Measurements from ENCODE around the gene E2F8. TPM values are rescaled to one million over a fixed set of nuclear protein-coding genes. Genes with fewer than 3 reads are reported as not detected.
A peak's percentile ranks its signal among the peaks of the same experiment; 100 is the strongest.

Gene E2F8
- total and polyA plus RNA-seq, 9 of the 15 experiments (the other 6 are each of a cell fraction or from before 2014, with no cell fraction given), result 6.9 to 23.6 (median 12.1) TPM

DNA sequence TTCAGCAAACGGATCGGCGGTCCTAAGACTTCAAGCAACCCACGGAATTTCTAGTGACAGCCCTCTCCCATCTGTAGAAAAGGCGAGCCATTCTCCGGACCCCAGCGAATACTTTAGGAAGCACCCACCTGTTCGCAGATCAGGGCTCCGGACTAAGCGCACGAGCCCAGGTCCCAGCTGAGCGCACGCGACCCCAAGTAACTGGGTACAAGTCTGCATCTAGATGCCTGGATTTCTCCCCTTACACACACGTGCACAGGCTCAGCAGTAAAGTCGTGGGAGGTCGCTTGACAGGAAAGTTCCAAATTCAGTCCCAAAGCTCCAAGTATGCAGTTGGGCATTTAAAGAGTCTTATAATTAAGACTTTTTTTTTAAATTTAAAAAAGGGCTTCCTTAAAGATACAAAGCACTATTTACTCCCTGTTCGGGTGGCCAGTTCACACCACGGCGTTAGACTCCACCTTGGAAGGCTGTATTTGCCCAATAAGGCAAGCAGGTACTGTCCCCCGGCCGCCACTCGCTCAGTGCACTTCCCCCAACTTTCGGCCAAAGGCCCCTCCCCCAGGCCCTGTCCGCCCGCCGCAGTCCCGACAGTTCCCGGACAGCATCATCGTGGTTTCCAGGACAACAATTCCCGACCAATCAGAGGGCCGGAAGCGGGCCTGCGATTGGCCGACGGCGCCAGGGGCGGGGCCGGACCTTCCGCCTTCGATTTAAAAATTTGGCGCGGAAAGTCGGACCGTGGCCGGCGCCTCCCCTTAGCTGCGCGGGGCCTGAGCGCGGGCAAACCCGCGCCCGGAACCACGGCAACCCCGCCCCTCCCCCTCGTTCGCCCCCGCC, at the start of gene E2F8 (continued):
- TF ChIP-seq SMC3 (conservative IDR thresholded peaks at IDR 0.05; ENCODE audit: insufficient read depth, low read depth, low read length) (no peak), MIER1 (IDR thresholded peaks at IDR 0.05; ENCODE audit: low read depth) (0 out of 2 replicates have a peak, but pooled peaks have one; percentile 28), HCFC1 (IDR thresholded peaks at IDR 0.05; ENCODE audit: low read depth, low read length) (peak; percentile 42), ZKSCAN8 (CRISPR knock-in tag; IDR thresholded peaks at IDR 0.05) (no peak), ZNF384 (IDR thresholded peaks at IDR 0.05; ENCODE audit: low read depth, low read length) (no peak), NFXL1 (CRISPR knock-in tag; IDR thresholded peaks at IDR 0.05) (no peak), KDM2B (CRISPR knock-in tag; IDR thresholded peaks at IDR 0.05) (no peak), CSDE1 (IDR thresholded peaks at IDR 0.05) (peak in 1 of 2 experiments; percentile 63; a peak in 1 of 4 replicates), KLF6 (CRISPR knock-in tag; IDR thresholded peaks at IDR 0.05; ENCODE audit: borderline replicate concordance) (no peak; the same call in 1 of the 2 replicates), TAF1 (IDR thresholded peaks at IDR 0.05; ENCODE audit: control insufficient read depth, extremely low read depth, insufficient read depth, low read length, severe bottlenecking) (peak; percentile 80), L3MBTL2 (IDR thresholded peaks at IDR 0.05) (peak; percentile 50; the same call in 1 of the 2 replicates), ZNF143 (CRISPR knock-in tag; IDR thresholded peaks at IDR 0.05) (no peak)
- TF ChIP-seq, protein P1, sequence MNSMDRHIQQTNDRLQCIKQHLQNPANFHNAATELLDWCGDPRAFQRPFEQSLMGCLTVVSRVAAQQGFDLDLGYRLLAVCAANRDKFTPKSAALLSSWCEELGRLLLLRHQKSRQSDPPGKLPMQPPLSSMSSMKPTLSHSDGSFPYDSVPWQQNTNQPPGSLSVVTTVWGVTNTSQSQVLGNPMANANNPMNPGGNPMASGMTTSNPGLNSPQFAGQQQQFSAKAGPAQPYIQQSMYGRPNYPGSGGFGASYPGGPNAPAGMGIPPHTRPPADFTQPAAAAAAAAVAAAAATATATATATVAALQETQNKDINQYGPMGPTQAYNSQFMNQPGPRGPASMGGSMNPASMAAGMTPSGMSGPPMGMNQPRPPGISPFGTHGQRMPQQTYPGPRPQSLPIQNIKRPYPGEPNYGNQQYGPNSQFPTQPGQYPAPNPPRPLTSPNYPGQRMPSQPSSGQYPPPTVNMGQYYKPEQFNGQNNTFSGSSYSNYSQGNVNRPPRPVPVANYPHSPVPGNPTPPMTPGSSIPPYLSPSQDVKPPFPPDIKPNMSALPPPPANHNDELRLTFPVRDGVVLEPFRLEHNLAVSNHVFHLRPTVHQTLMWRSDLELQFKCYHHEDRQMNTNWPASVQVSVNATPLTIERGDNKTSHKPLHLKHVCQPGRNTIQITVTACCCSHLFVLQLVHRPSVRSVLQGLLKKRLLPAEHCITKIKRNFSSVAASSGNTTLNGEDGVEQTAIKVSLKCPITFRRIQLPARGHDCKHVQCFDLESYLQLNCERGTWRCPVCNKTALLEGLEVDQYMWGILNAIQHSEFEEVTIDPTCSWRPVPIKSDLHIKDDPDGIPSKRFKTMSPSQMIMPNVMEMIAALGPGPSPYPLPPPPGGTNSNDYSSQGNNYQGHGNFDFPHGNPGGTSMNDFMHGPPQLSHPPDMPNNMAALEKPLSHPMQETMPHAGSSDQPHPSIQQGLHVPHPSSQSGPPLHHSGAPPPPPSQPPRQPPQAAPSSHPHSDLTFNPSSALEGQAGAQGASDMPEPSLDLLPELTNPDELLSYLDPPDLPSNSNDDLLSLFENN (IDR thresholded peaks at IDR 0.05; ENCODE audit: low read depth in 2 of 2, low read length in 2 of 2), result no peak

Data from K562 (cell line).